ENCODE data around the gene LXN. TPM values are rescaled to one million over a fixed set of nuclear protein-coding genes. Genes with fewer than 3 reads are reported as not detected.

Gene LXN
- total and polyA plus RNA-seq, 2 of the 4 experiments (the other 2 are of a cell fraction): 93.6 to 155 TPM

DNA sequence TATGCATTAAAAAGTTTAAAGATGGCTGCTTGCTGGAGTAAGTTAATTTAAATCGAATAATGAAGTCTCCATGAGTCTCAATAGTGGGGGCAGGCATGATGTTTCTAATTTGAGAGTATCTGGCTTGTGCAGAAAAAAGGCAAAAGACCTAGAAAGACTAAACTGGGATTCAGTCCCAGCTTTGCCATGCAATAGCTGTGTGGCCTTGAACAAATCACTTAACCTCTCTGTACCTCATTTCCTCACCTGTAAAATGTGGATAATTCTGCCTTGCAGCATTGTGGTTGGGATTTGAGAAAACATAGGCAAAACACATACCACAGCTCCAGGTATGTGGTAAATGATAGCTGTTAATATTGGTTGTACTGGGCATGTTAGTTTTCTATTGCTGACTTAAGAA lies 8.6 kb downstream of the LXN start:
- WGBS, 2 experiments (ENCODE audit: extremely low coverage in 2 of 2, insufficient read length in 1 of 2): no CpG with 5 or more reads among the region's 1 CpG
- no peak for TF ChIP-seq POLR2A (IDR thresholded peaks at IDR 0.05; ENCODE audit: low read depth, low read length)
- TF ChIP-seq MAZ (IDR thresholded peaks at IDR 0.05; ENCODE audit: borderline replicate concordance, low read depth, low read length): no peak
- no peak for TF ChIP-seq SMC3 (IDR thresholded peaks at IDR 0.05; ENCODE audit: low read depth, low read length)
- Histone ChIP-seq H3K23ac (ENCODE audit: low read depth, low read length) (no peak overlapping the region), H3K18ac (ENCODE audit: low read depth, low read length) (no peak overlapping the region), H3K27me3 (ENCODE audit: control insufficient read depth, insufficient read depth, low read length) (no peaks in the 10 kb centered on the region), H3K4me2 (ENCODE audit: low read depth, low read length) (no peak overlapping the region), H3K9me3 (ENCODE audit: control insufficient read depth, insufficient read depth, low read length) (no peaks in the 10 kb centered on the region), H3K27ac (ENCODE audit: insufficient read depth, low read length) (no peak overlapping the region), H3K4me1 (ENCODE audit: control insufficient read depth, insufficient read depth, low read length) (peaks cover 2% of the 10 kb centered on the region; the same call in 1 of the 2 replicates), H3K9ac (ENCODE audit: low read depth, low read length) (no peak overlapping the region), H3K4ac (ENCODE audit: low read depth, low read length) (no peak overlapping the region), H4K20me1 (ENCODE audit: insufficient read depth, low read length) (no peaks in the 10 kb centered on the region), H3K4me3 (ENCODE audit: insufficient read depth, low read depth, low read length) (no peak overlapping the region), H3K9me1 (ENCODE audit: insufficient read depth, low read length) (no peaks in the 10 kb centered on the region), H2BK15ac (ENCODE audit: low read depth, low read length) (no peak overlapping the region), H3K56ac (ENCODE audit: extremely low read depth, insufficient read depth, low read length) (no peak overlapping the region), H3K79me1 (ENCODE audit: low read depth in 1 of 2, low read length in 2 of 2) (peaks cover 6 to 8% of the 10 kb centered on the region in 2 experiments; a peak in 1 of 4 replicates), H3K36me3 (ENCODE audit: control insufficient read depth, insufficient read depth, low read length) (peaks cover 26% of the 10 kb centered on the region), H4K5ac (ENCODE audit: low read depth, low read length) (no peak overlapping the region; the same call in 1 of the 2 replicates), H2BK20ac (ENCODE audit: low read depth, low read length) (no peak overlapping the region), H2AK5ac (ENCODE audit: low read depth, low read length) (no peak overlapping the region), H3K14ac (replicated peaks; ENCODE audit: low read depth, low read length) (no peak overlapping the region), H2BK120ac (ENCODE audit: low read depth, low read length) (no peak overlapping the region), H4K8ac (ENCODE audit: low read depth in 2 of 2, low read length in 2 of 2) (no peak overlapping the region), H2BK5ac (ENCODE audit: low read depth, low read length, poor library complexity, severe bottlenecking) (no peak overlapping the region), H2AFZ (replicated peaks; ENCODE audit: low read length, poor library complexity) (no peak overlapping the region), H2AK9ac (replicated peaks; ENCODE audit: low read depth, low read length, poor library complexity) (no peak overlapping the region), H4K91ac (ENCODE audit: insufficient read depth, low read depth, low read length) (no peak overlapping the region)
- dilution Hi-C loops (cut with HindIII; ENCODE audit: low sequenced_read_pairs, unreplicated experiment) (no loop called here), in situ Hi-C loops (cut with MboI; ENCODE audit: low sequenced_read_pairs) (loop anchor here (5.0 kb wide), 2 partner anchors 58 to 128 kb away; no protein-coding TSS in a partner anchor), intact Hi-C loops (cut with micrococcal nuclease) (loop anchor here (10.0 kb wide), 1 partner anchor 591 kb away; no protein-coding TSS in a partner anchor)
- no TSS peak for BruUV-seq (replicated peaks)
- ChIA-PET POLR2A (ENCODE audit: unreplicated experiment) (no interaction called here), CTCF (no interaction called here)
- no peak for DNase-seq
- no peak for ATAC-seq (ENCODE audit: low read depth)

All from IMR-90 (cell line).